Activated CD4-positive, alpha-beta T cell treated with anti-CD3 and anti-CD28 coated beads, Interleukin-2, amount 50 U/mL, for 24 hours (primary cell): Measurements from ENCODE around the gene GLT6D1.

ENCODE experiments used
- DNase-seq, 2 donors: peaks; one replicate each; pipeline ENCODE4 v3.0.0-alpha.2; 2020; ENCODE audit warnings: low read depth in 1 of 2, low spot score in 1 of 2

The GLT6D1 gene

DNA sequence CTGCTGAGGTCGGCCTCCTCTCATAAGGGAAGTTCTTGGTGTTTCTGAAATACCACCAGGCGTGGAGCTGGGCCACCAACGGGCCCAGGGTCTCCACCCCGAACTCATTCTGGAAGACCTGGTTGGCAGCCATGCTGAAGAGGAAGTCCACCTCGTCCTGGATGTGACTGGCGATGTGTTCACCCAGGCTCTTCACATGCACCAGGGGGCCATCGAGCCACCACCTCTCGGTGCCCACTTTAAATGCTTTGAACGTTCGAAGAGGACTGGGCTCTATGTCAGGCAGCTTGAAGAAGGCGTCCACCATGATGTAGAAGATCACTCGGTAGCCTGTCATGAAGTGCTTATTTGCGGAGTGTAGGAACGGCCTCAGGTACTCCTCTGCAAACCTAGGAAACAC is 15.1 kb downstream of the GLT6D1 start:
- DNase-seq: no peak

DNA sequence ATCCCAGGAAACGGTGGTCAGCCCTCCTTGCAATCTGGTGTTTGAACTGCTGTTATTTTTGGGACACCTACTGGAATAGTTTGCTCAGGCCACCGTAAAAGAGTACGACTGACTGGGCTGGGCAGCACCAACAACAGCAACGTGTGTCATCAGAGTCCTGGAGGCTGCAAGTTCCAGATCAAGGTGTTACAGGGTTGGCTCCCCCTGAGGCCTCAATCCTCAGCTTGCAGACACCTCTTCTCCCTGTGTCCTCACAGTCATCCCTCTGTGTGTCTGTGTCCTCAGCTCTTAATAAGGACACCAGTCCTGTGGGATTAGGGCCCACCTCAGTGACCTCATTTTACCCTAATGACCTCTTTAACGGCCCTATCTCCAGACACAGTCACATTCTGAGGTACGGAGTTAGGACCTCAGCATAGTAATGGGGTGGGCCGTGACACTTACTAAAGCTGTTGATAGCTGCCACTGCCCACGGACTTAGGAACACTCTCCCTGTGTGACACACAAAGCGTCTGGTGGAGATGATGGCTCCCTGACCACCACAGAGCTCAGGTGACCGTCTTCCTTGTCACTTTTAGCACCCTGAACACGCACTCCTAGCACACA is 16.8 kb downstream of the GLT6D1 start:
- no peak for DNase-seq

- DNase-seq: no peak
Measured at GRCh38 chr9:135620558-135620957, 18.8 kb downstream of the GLT6D1 start.

DNA sequence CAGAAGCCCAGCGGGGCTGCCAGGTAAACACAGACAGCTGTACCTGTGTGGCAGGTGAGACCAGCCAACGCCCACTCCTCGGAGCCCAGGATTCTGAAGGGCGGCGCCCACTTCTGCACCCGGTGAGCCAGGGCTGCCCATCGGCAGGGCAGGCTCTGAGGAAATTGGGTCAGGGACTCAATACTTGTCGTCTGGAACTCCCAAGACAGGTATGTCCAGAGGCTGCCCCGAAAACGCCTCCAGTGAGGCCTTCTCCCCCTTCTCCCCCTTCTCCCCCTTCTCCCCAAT is 19.8 kb downstream of the GLT6D1 start:
- DNase-seq: no peak

GRCh38 chr9:135618866-135619598 is 20.3 kb downstream of the GLT6D1 start:
- DNase-seq: no peak

DNA sequence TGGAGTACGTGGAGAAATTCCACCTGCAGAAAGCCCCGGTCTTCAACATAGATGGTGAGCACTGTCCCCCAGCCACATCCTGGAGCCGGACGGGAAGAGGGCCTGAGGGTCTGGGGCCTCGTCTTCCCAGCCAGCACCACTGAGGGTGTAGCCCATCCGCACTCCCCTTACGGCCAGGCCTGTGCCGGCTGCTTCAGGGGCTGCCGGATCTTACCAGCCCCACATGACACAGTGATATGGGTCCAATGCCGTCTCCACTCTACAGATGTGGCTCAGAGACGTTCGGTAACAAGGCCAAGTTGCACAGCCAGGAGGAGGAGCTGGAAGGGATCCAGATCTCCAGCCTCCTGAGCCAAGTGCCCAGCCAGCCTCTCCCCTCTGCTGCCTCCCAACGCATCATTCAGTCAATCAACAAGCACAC is 21.3 kb downstream of the GLT6D1 start:
- DNase-seq: no peak

DNA sequence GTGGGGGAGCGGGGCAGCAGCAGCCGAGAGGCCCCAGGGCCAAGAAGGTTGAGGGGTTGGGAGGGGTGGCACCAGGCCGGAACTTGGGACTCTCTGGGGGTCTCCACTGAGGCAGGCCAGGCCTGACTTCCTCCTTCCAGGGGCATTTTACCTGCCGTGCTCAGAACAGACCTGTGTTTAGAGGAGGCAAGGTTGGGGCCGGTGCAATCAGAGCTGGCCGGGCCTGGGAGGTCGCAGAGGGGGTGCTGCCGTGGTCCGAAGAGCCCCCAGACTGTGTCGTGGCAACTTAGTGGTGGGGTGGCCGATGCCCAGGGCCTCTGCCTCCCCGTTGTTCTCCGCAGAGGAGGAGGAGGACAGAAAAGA is 21.8 kb downstream of the GLT6D1 start:
- no peak for DNase-seq

GRCh38 chr9:135616619-135617537 is 22.5 kb downstream of the GLT6D1 start:
- DNase-seq: no peak

- no peak for DNase-seq
Measured at GRCh38 chr9:135615666-135616618, 23.4 kb downstream of the GLT6D1 start.

- no peak for DNase-seq
Measured at GRCh38 chr9:135614821-135615665, 24.3 kb downstream of the GLT6D1 start.

GRCh38 chr9:135613946-135614805 is 25.2 kb downstream of the GLT6D1 start:
- DNase-seq: no peak

- DNase-seq: no peak
Measured at GRCh38 chr9:135612981-135613910, 26.1 kb downstream of the GLT6D1 start.

DNA sequence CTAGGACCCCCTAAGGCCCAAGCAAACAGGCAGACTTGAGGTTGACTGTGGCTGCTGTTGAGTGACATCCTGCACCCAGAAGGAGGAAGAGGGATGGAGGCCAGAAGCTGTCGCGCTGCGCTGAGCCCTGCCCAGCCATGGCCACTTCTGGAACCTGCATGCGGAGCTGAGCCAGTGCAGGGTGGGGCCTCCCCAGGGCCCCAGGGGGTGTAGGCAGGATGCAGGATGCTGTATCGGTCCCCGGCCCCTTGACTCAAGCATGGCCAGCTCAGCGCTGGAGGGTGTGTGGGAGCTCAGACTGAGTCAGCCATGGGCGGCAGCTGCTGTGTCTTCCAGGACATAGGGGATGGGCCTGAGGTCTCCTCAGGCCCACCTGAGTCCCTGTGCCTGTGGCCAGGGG is 26.9 kb downstream of the GLT6D1 start:
- no peak for DNase-seq

- no peak for DNase-seq
Measured at GRCh38 chr9:135611875-135612209, 27.5 kb downstream of the GLT6D1 start.

DNA sequence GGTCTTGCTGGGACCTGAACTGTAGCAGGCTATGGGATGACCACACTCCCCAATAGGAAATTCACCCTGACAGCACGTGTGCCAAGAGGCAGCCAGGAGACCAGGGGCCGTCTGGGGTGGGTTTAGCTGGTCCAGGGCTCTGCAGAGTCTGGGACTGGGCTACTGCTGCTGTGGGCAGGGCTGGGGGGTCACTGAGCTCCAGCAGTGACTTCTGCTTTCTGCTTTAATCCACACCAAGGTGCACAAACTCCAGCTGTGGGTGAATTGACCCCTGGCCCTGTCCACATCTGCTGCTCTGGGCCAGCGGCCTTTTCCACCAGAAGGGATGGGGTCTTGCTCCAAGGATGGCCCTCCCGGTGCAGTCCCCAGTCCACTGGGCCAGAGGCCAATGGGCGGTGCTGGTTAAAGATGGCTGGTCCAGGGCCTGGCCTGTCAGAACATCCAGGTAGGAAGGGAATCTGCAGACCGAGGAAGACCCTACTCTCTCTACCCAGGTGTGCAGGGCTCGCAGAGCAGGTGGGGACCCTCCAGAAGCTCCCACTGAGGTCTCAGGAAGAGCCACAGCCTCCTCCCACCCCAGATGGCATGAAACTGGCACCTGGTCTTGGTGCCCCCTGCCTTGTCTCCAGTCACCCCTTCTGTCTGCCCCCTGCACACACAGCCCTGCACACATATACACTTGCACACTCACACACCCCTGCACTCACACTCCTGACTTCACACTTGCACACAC is 28.0 kb downstream of the GLT6D1 start:
- DNase-seq: no peak

DNA sequence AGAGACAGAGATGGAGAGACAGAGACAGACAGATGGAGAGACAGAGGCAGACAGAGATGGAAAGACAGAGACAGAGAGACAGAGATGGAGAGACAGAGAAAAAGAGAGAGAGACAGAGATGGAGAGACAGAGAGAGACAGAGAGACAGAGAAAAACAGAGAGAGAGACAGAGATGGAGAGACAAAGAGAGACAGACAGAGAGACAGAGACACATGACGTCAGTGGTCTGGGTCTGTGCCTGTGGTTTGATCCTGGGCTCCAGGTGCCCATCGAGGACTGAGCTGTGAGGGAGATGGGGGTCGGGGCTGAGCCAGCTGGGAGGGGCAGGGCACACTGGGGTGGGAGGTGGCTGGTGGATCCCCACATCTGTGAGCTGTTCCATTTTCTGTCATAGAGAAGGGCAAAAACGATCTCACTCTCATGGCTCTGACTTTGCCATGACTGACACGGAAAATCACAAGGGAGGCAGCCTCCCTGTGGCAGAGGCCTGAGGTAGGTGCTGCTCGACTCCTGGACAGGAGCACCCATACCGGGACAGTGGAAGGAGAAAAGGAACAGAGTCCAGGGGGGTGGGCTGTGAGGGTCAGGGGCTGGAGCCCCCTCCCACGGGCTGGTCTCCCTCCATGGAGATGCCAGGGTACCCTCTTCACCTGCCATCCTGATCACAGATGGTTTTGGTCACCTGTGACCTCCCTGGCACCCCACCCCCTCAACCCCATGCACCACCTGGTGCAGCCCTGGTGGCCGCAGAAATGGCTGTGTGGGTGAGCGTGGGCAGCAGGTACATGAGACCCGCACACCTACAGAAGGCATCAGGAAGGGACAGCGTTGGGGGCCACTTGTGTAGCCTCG is 28.8 kb downstream of the GLT6D1 start:
- DNase-seq: no peak
